Fibroblast of skin of abdomen (primary cell): ENCODE data around the gene SH3BP5L. TPM values are rescaled to one million over a fixed set of nuclear protein-coding genes. Genes with fewer than 3 reads are reported as not detected.
A peak's percentile ranks its signal among the peaks of the same experiment; 100 is the strongest.

Experiments used
- DNase-seq: peaks from one replicate; pipeline ENCODE4 v3.0.0-alpha.2; 2013
- polyA plus RNA-seq, 2 experiments: library from polyadenylated mRNA; unstranded; fragments of 120-200 nt; gene quantifications; one replicate each; pipeline ENCODE4 v1.2.1, GENCODE V29; 2013; ENCODE audit not compliant: insufficient read length in 2 of 2

Gene SH3BP5L
- polyA plus RNA-seq (2013, experiment 1 of 2; ENCODE audit: insufficient read length), result 28.5 TPM
- polyA plus RNA-seq (2013, experiment 2 of 2; ENCODE audit: insufficient read length), result 30.8 TPM

- DNase-seq, result peak; percentile 96
These were observed at the start of gene SH3BP5L for GRCh38 chr1:248825909-248826760. TSS of gene SH3BP5L (minus strand) at chr1:248825915. CDS start at chr1:248824935, 980 bp downstream.

GRCh38 chr1:248873993-248874533 lies 48.3 kb upstream of the SH3BP5L start:
- DNase-seq, result no peak

- DNase-seq, result peak; percentile 96
These were observed 47.8 kb upstream of the SH3BP5L start for GRCh38 chr1:248873409-248873992.

- peak; percentile 62 for DNase-seq
These were observed 47.2 kb upstream of the SH3BP5L start for GRCh38 chr1:248872752-248873408.

GRCh38 chr1:248871837-248872401 lies 46.2 kb upstream of the SH3BP5L start:
- no peak for DNase-seq

- DNase-seq, result peak; percentile 77
These were observed 37.5 kb upstream of the SH3BP5L start for GRCh38 chr1:248862998-248863881.

GRCh38 chr1:248862695-248862997 lies 36.9 kb upstream of the SH3BP5L start:
- no peak for DNase-seq

GRCh38 chr1:248861616-248862015 lies 35.9 kb upstream of the SH3BP5L start:
- no peak for DNase-seq

- DNase-seq, result no peak
These were observed 34.3 kb upstream of the SH3BP5L start for GRCh38 chr1:248860007-248860406.

- DNase-seq, result peak; percentile 98
These were observed 33.5 kb upstream of the SH3BP5L start, which contains the start of gene ZNF692 for GRCh38 chr1:248858891-248859889. TSS of gene ZNF692 (minus strand) at chr1:248859085. CDS start at chr1:248858309, 776 bp downstream.

- peak; percentile 63 for DNase-seq
These were observed 32.6 kb upstream of the SH3BP5L start for GRCh38 chr1:248858096-248858890.

- no peak for DNase-seq
These were observed 32.0 kb upstream of the SH3BP5L start for GRCh38 chr1:248857749-248858095.

- no peak for DNase-seq
These were observed 31.5 kb upstream of the SH3BP5L start for GRCh38 chr1:248857201-248857600.

GRCh38 chr1:248856176-248856575 lies 30.5 kb upstream of the SH3BP5L start:
- no peak for DNase-seq

- no peak for DNase-seq
These were observed 29.9 kb upstream of the SH3BP5L start for GRCh38 chr1:248855580-248855979.

GRCh38 chr1:248853663-248854375 lies 28.1 kb upstream of the SH3BP5L start:
- no peak for DNase-seq

GRCh38 chr1:248852481-248853405 lies 27.0 kb upstream of the SH3BP5L start:
- no peak for DNase-seq

- DNase-seq, result no peak
These were observed 25.7 kb upstream of the SH3BP5L start for GRCh38 chr1:248851390-248851789.
